HCT116 (cell line): ENCODE results near the gene CYP2C8.

Experiments
- CBX3 ChIP-seq: IDR thresholded peaks from 2 replicates; pipeline ENCODE4 v1.6.1; 2012; ENCODE audit warnings: low read depth
- CEBPB ChIP-seq: IDR thresholded peaks from 2 replicates; pipeline ENCODE4 v1.6.1; 2012; ENCODE audit warnings: low read depth
- CTCF ChIP-seq, 3 experiments: fragments of 200-600 bp in 1 of 3; sonication (generic) in 1 of 3; IDR thresholded peaks in 2 of 3; conservative IDR thresholded peaks in 1 of 3; 2 replicates each; pipeline ENCODE4 v1.5.1; 2012 to 2017; ENCODE audit warnings: low read depth in 2 of 3, low read length in 2 of 3, antibody characterized with exemption in 1 of 3, borderline replicate concordance in 1 of 3, control low read depth in 1 of 3, mild to moderate bottlenecking in 1 of 3, mixed read lengths in 1 of 3, mixed run types in 1 of 3, moderate library complexity in 1 of 3; ENCODE audit not compliant: insufficient read depth in 1 of 3
- ELF1 ChIP-seq: IDR thresholded peaks from 2 replicates; pipeline ENCODE4 v1.6.1; 2012; ENCODE audit warnings: low read depth, borderline replicate concordance
- EZH2 ChIP-seq: fragments of 200-600 bp; sonication (generic); IDR thresholded peaks from 2 replicates; pipeline ENCODE4 v1.6.1; 2017; ENCODE audit warnings: antibody characterized with exemption, mixed run types
- EZH2phosphoT487 ChIP-seq: fragments of 200-600 bp; IDR thresholded peaks from 2 replicates; pipeline ENCODE4 v1.6.1; 2018; ENCODE audit warnings: antibody characterized with exemption, borderline replicate concordance
- FOSL1 ChIP-seq: IDR thresholded peaks from 2 replicates; pipeline ENCODE4 v1.6.1; 2012; ENCODE audit warnings: low read depth
- POLR2A ChIP-seq: IDR thresholded peaks from 2 replicates; pipeline ENCODE4 v1.7.0; 2011; ENCODE audit warnings: borderline replicate concordance; ENCODE audit not compliant: insufficient read depth, insufficient read length; ENCODE audit errors: extremely low read depth
- POLR2AphosphoS5 ChIP-seq: IDR thresholded peaks from 2 replicates; pipeline ENCODE4 v1.6.1; 2011; ENCODE audit warnings: mild to moderate bottlenecking, low read depth, low read length, moderate library complexity
- REST ChIP-seq: IDR thresholded peaks from 2 replicates; pipeline ENCODE4 v1.6.1; 2012; ENCODE audit warnings: low read depth
- SIN3A ChIP-seq: IDR thresholded peaks from 2 replicates; pipeline ENCODE4 v1.6.1; 2012; ENCODE audit warnings: low read depth
- SP1 ChIP-seq: IDR thresholded peaks from 2 replicates; pipeline ENCODE4 v1.6.1; 2012; ENCODE audit warnings: low read depth
- TF ChIP-seq, protein P1 (sequence below): IDR thresholded peaks from 2 replicates; pipeline ENCODE4 v1.6.1; 2012

DNA sequence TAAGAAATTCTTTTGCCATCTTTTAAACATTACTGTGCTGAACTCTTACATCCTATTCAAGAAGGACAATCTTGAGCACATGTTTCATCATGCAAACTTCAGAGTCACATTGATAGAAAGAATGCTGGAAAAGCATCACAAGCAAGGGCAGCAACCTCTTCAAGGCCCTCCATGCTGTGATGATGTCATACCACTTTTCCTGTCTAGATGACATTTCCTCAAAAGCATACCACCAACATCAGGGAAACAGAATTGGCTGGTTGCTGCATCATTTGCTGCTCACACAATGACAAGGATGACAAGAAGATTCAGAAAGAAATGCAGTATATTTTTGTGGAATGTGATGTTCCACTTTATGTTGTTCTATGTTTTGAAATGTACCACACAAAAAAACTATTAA, 37.6 kb downstream of the CYP2C8 start:
- no peak for TF ChIP-seq POLR2AphosphoS5
- no peak for TF ChIP-seq POLR2A
- TF ChIP-seq CTCF (IDR thresholded peaks at IDR 0.05 in 2 of 3, conservative IDR thresholded peaks at IDR 0.05 in 1 of 3; ENCODE audit: borderline replicate concordance in 1 of 3, insufficient read depth in 1 of 3, low read depth in 2 of 3, low read length in 2 of 3), result no peak
- TF ChIP-seq SIN3A, result no peak
- no peak for TF ChIP-seq CEBPB
- TF ChIP-seq, protein P1, sequence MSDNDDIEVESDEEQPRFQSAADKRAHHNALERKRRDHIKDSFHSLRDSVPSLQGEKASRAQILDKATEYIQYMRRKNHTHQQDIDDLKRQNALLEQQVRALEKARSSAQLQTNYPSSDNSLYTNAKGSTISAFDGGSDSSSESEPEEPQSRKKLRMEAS, result no peak
- TF ChIP-seq CBX3, result no peak
- no peak for TF ChIP-seq EZH2
- TF ChIP-seq EZH2phosphoT487, result no peak
- no peak for TF ChIP-seq FOSL1
- TF ChIP-seq SP1, result no peak
- TF ChIP-seq ELF1, result no peak
- TF ChIP-seq REST, result no peak
